Measurements from ENCODE around the gene ATP9A. TPM values are rescaled to one million over a fixed set of nuclear protein-coding genes. Genes with fewer than 3 reads are reported as not detected.
"Not testable (repeated sequence)": the region's sequence is repeated elsewhere in the genome, so short reads cannot be mapped to it uniquely, and the experiment has no call there.

The ATP9A gene
- total and polyA plus RNA-seq, 12 donors = 3.4 to 32.1 (median 24.6) TPM

DNA sequence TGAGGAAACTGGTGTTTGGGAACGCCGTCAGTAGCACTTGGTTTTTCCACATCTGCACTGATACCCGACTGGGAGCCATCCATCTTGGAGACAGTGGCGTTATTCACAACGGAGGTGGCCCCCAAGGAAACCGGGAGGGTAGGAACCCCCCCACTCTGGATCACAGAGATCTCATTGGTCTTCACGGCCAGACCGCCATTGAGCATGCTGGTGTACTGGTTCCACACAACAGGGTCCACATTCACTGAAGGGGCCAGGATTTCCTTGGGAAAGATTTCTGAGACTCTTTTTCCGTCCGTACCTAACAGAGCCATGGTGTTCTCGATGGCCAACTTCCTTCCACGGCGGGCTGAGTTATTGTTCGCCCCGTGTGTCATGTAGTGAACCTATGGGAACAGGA is 16.1 kb upstream of the ATP9A start:
- ATAC-seq (no peak), DNase-seq (no peak)
- WGBS, 2 donors = 82 to 89% methylated on average over 15 of the region's 15 CpGs
- Histone ChIP-seq H3K4me1 (no peaks in the 10 kb centered on the region), H3K9me3 (peaks cover 0 to 12% (median 5%) of the 10 kb centered on the region in 11 donors), H3K4me3 (no peak overlapping the region), H3K27me3 (peaks cover 0 to 3% (median 0%) of the 10 kb centered on the region in 7 donors), H3K36me3 (no peaks in the 10 kb centered on the region), H3K27ac (no peak overlapping the region)
- intact Hi-C loops (cut with DNase I) = no loop called here
- TF ChIP-seq, protein P1, sequence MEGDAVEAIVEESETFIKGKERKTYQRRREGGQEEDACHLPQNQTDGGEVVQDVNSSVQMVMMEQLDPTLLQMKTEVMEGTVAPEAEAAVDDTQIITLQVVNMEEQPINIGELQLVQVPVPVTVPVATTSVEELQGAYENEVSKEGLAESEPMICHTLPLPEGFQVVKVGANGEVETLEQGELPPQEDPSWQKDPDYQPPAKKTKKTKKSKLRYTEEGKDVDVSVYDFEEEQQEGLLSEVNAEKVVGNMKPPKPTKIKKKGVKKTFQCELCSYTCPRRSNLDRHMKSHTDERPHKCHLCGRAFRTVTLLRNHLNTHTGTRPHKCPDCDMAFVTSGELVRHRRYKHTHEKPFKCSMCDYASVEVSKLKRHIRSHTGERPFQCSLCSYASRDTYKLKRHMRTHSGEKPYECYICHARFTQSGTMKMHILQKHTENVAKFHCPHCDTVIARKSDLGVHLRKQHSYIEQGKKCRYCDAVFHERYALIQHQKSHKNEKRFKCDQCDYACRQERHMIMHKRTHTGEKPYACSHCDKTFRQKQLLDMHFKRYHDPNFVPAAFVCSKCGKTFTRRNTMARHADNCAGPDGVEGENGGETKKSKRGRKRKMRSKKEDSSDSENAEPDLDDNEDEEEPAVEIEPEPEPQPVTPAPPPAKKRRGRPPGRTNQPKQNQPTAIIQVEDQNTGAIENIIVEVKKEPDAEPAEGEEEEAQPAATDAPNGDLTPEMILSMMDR (IDR thresholded peaks at IDR 0.05) = no peak

DNA sequence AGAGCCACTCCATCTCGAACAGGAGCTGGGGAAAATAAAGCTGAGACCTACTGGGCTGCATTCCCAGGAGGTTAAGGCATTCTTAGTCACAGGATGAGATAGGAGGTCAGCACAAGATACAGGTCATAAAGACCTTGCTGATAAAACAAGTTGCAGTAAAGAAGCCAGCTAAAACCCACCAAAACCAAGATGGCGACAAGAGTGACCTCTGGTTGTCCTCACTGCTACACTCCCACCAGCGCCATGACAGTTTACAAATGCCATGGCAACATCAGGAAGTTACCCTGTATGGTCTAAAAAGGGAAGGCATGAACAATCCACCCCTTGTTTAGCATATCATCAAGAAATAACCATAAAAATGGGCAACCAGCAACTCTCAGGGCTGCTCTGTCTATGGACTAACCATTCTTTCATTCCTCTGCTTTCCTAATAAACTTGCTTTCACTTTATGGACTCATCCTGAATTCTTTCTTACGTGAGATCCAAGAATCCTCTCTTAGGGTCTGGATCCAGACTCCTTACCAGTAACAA is 10.1 kb upstream of the ATP9A start:
- H3K27me3 ChIP-seq; DNase-seq; H3K4me3 ChIP-seq; intact Hi-C loops (cut with DNase I); ATAC-seq; H3K36me3 ChIP-seq; H3K4me1 ChIP-seq; H3K27ac ChIP-seq: not testable (repeated sequence)
- 85 to 91% methylated on average over 4 of the region's 4 CpGs for WGBS, 2 donors
- H3K9me3 ChIP-seq = peaks cover 0 to 25% (median 6%) of the 10 kb centered on the region in 11 donors

DNA sequence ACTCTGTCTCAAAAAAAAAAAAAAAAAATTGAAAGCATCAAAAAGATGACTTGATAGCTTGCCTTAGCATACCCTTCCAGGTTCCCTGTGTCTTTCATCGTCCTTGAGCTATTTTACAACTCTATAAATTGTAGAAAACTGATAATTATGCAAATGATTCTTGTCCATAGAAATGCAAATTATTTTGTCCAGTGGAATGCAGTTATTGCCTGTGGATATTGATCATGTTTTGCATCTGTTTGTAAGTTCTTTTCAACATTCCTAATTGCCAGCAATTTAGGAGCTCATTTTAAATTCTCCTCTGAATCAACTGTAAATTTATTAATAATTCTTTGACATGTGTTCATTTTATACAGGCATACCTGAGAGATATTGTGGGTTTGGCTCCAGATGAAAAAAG is 7.1 kb upstream of the ATP9A start:
- Histone ChIP-seq H3K27me3 (peaks cover 0 to under 1% (median 0%) of the 10 kb centered on the region in 7 donors), H3K9me3 (peaks cover 0 to 22% (median 6%) of the 10 kb centered on the region in 11 donors), H3K36me3 (no peaks in the 10 kb centered on the region), H3K4me3 (no peak overlapping the region), H3K4me1 (no peaks in the 10 kb centered on the region), H3K27ac (no peak overlapping the region)
- TF ChIP-seq, protein P1 (IDR thresholded peaks at IDR 0.05) = no peak
- ATAC-seq = no peak
- no peak for DNase-seq
- WGBS, 2 donors = 85 to 93% methylated on average over 1 of the region's 1 CpG
- intact Hi-C loops (cut with DNase I) = no loop called here

DNA sequence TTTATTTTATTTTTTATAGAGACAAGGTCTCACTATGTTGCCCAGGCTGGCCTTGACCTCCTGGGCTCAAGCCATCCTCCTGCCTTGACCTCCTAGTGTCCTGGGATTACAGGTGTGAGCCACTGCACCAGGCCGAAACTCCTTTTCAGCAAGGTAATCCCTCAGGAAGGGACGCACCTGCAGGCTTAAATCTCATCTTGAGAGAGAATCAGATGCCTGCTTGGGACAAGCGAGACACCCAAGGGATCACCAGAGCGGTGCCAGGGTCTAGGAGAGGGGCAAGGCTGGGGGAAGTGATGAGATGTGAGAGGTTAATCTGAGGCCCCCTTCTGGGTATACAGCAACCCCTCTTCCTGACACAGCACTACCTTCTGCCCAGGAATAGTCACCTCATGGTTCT is 4.0 kb upstream of the ATP9A start:
- Histone ChIP-seq H3K27ac (no peak overlapping the region), H3K36me3 (no peaks in the 10 kb centered on the region), H3K9me3 (no peaks in the 10 kb centered on the region), H3K4me3 (no peak overlapping the region), H3K4me1 (peaks cover 0 to 12% (median 5%) of the 10 kb centered on the region in 9 donors), H3K27me3 (peaks cover 0 to 24% (median 0%) of the 10 kb centered on the region in 7 donors)
- no peak for ATAC-seq
- no peak for DNase-seq
- WGBS, 2 donors = 95 to 99% methylated on average over 4 of the region's 4 CpGs
- intact Hi-C loops (cut with DNase I) = no loop called here
- TF ChIP-seq, protein P1 (IDR thresholded peaks at IDR 0.05) = no peak

DNA sequence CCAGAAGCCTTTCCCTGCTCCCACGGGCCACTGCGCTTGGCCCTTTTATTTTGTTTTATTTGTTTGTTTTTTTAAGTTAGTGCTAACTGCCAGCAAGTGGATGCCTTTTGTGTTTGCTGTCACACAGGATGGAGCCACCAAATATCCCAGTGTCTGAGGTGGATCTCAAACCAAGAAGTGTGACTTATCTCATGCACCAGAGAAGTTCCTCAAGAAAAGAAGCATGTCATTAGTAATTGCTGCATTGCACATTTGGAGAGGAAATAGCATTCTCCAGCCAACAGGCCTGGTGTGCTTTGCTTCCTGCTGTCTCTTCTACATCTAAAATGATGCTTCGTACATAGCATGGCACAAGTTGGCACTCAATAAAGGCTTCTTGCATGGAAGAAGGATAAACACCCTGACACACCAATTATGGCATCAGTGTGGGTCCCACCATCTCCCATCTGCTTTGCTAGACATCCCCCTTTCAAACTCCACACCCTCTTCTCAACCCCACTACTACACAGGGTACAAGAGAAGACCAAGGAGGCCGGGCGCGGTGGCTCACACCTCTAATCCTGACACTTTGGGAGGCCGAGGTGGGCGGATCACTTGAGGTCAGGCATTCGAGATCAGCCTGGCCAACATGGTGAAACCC is 1.9 kb upstream of the ATP9A start:
- intact Hi-C loops (cut with DNase I) = loop anchor here in 2 of 10 donors (10.0 kb wide), 1 partner anchor 115 kb away; no protein-coding TSS in a partner anchor
- peaks cover 0 to 36% (median 0%) of the 10 kb centered on the region in 7 donors for H3K27me3 ChIP-seq
- ATAC-seq (no peak), DNase-seq (no peak)
- no peak overlapping the region for H3K4me3 ChIP-seq
- no peak overlapping the region for H3K27ac ChIP-seq
- H3K36me3 ChIP-seq = no peaks in the 10 kb centered on the region
- WGBS, 2 donors = 91 to 92% methylated on average over 9 of the region's 9 CpGs
- TF ChIP-seq, protein P1 (IDR thresholded peaks at IDR 0.05) = no peak
- H3K9me3 ChIP-seq = no peaks in the 10 kb centered on the region
- peaks cover 0 to 19% (median 6%) of the 10 kb centered on the region in 9 donors for H3K4me1 ChIP-seq
